NCI-H82 (cell line): ENCODE results near the gene MSI2.
"Not testable (repeated sequence)": the region's sequence is repeated elsewhere in the genome, so short reads cannot be mapped to it uniquely, and the experiment has no call there.

Experiments used
- DNase-seq: peaks from one replicate; lab custom pipeline; 2025; lab: John Stamatoyannopoulos, UW

MSI2 gene

GRCh38 chr17:57292091-57292490, 35.8 kb downstream of the MSI2 start:
- no peak for DNase-seq

GRCh38 chr17:57293077-57293476, 36.8 kb downstream of the MSI2 start:
- no peak for DNase-seq

GRCh38 chr17:57294101-57294500, 37.8 kb downstream of the MSI2 start:
- DNase-seq, result no peak

GRCh38 chr17:57294629-57295501, 38.5 kb downstream of the MSI2 start:
- peak; percentile 39 for DNase-seq

- DNase-seq, result no peak
Observed at GRCh38 chr17:57295526-57296023, 39.3 kb downstream of the MSI2 start.

- DNase-seq, result no peak
Observed at GRCh38 chr17:57296231-57296630, 39.9 kb downstream of the MSI2 start.

- DNase-seq, result no peak
Observed at GRCh38 chr17:57299176-57299575, 42.9 kb downstream of the MSI2 start.

- DNase-seq, result not testable (repeated sequence)
Observed at GRCh38 chr17:57300592-57300991, 44.3 kb downstream of the MSI2 start.

- DNase-seq, result no peak
Observed at GRCh38 chr17:57302690-57303465, 46.6 kb downstream of the MSI2 start.

GRCh38 chr17:57305144-57305728, 48.9 kb downstream of the MSI2 start:
- DNase-seq, result no peak

GRCh38 chr17:57305908-57306504, 49.7 kb downstream of the MSI2 start:
- DNase-seq, result no peak

GRCh38 chr17:57308543-57309186, 52.3 kb downstream of the MSI2 start:
- no peak for DNase-seq

GRCh38 chr17:57309479-57309878, 53.2 kb downstream of the MSI2 start:
- DNase-seq, result peak; percentile 50

- DNase-seq, result no peak
Observed at GRCh38 chr17:57311281-57312216, 55.2 kb downstream of the MSI2 start.

- DNase-seq, result no peak
Observed at GRCh38 chr17:57312242-57312641, 55.9 kb downstream of the MSI2 start.

- no peak for DNase-seq
Observed at GRCh38 chr17:57313097-57313835, 56.9 kb downstream of the MSI2 start.

GRCh38 chr17:57315061-57316015, 59.0 kb downstream of the MSI2 start:
- DNase-seq, result peak; percentile 17

- no peak for DNase-seq
Observed at GRCh38 chr17:57316361-57316760, 60.0 kb downstream of the MSI2 start.

GRCh38 chr17:57317079-57317478, 60.8 kb downstream of the MSI2 start:
- no peak for DNase-seq
